ENCODE data around the gene SLC10A7.

SLC10A7 gene

DNA sequence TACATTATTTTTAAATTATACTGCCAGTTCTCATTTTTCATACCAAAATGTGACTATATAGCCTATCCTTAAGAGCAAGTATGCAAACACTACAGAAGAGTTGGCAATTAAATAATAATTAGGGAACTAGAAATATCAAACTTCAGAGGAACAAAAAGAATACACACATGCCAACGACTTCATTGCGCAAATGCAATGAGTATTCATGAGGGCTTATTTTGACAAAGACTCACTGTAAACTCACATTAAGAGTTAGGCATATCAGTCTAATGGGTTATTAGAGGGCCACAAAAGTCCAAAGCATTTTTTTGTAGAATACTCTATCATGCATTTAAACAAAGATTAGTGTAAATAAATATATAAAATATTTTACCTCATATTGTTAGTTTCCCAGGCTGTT, 31.6 kb downstream of the SLC10A7 start:
- no peak for DNase-seq

DNA sequence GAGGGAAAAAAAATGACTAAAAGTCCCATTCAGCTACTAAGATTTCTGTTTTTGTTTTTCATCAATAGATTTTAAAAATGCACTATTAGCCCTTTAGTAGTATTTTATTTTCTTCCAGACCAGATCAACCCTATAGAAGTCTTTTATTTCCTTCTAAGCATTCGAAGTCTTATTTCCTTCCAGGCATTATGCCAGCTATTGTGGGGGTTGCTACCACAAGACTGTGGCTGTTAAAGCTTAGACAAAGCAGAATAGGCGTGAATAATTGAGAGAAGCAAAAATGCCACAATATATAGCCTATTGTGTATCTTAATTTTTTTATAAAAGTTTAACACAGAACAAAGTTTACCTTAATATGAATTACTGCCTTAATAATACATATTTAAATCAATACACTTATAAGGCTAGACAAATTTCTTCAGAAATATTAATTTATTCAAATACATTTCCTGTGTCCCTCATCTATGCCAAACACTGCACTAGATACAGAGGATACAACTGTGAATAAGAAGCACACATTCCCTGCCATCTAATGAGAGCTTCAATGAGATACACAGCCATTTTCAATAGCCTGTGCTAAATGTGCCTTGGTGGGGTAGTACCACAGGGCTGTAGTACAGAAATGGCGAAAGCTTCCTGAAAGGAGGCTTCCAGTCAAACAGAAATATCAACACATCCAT, 33.1 kb downstream of the SLC10A7 start:
- DNase-seq: no peak

DNA sequence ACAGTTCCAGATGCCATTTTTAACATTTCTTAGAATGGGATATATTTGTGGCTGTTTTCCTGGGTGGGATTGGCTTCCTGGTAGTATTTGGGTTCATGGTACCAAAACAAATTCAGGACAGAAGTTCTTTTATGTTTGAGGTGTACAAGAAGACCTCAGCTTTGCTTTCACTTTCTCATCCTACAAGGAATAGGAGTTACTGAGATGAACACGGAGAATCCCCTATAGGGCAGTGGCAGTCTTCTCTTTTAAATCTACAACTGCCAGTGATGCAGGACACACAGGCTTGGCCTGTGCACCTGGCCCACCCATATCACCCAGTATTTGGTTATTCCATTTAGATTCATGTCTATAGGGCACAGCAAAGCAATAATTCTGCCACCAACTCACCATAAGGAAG, 35.2 kb downstream of the SLC10A7 start:
- peak; percentile 15 for DNase-seq

DNA sequence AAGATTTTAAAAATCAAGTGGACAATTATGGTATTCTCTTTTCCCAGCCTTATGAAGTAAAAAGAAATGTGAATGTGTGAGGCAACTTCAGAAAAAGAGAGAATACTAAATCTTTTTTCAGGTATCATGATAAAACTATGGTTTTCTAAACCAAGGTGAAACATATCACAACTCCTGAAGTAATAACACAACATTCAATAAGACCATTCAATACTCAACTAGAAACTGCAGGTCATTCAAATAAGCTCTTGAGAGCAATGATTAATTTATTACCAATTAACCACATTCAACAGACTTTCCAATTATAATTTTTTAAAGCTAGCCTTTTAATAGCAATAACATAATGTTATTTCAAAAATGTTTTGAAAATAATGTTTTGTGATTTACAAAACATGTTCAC, 35.8 kb downstream of the SLC10A7 start:
- DNase-seq: peak; percentile 28

DNA sequence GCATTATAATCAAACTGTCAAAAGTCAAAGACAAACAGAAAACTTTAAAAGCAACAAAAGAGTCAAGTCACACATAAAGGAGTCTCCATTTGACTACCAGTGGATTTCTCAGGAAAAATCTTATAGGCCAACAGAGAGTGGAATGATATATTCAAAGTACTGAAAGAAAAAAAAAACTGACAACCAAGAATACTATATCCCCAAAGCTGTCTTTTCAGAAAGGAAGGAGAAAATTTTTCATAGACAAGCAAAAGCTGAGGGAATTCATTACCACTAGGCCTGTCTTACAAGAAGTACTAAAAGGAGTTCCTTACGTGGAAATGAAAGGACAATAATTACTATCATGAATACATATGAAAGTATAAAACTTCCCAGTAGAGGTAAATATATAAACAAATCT, 39.0 kb downstream of the SLC10A7 start:
- DNase-seq: no peak

DNA sequence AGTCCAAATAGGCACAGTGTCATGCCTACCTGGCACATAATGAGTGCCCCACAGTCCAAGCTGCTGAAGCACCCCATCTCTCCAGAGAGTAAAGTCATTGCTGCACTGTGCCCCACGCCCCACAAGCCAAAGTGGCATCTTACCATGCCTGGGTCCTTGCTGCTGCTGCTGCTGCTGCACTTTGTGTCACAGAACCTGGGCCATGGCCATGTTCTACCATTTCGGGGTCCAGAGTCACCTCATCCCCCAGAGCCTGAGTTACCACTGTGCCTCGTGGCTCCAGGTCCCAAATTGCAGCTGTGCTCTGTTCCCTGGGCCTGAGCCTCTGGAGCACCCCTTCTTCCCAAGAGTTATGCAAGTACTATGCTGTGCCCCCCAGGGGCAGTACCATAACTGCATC, 40.5 kb downstream of the SLC10A7 start:
- DNase-seq: no peak

DNA sequence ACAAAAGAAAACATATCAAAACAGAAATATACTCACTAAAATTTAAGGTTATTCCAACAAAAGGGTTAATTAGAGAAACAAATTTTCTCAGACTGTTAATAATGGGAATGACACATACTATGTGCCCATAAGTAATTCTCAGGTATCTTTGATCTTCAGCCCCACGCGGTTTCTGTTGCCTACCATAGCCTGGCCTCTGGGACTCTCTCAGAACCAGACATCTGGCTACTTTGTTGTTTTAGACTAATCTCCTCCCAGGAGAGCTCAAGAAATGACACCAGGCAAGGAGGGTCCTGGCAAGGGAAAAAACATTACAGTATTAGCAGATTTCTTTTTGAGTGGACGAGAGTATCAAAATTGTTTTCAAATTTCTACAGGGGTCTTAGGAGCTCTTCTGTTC, 43.7 kb downstream of the SLC10A7 start:
- no peak for DNase-seq

DNA sequence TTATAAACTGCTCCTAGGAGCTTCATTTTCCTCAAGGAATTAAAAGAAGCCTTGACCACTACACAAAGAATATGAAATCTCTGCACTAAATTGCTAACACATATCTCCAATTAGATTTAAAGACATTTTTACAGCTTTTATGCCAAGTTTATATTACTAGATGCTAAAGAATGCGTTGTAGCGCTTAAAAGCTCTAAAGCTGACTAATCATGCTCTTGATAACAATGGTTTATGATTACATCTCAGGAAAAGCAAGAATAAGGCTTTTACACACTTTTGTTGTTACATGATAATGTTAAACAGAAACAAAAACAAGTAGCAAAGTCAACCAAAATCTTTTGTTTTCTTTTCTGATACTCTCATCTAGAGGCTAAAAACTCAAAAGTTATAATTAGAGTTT, 44.7 kb downstream of the SLC10A7 start:
- DNase-seq: no peak

DNA sequence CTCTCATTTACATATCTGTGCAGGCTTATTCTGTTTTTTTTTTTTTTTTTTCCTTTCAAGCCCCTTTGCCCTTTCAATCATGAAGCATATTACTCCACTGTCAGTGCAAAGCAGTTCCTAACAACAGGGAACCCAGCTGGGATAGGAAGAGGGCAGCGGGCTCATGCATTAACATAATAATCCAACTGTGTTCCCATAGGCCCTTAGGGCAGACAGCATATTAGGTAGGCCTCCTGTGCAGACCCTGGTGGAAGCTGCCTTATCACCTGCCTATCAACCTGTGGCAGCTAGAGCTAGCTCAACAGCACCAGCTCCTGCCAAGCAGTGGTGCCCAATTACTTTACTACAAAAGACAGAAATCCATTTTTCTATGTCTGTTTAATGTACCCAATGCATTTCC, 49.3 kb downstream of the SLC10A7 start:
- no peak for DNase-seq

DNA sequence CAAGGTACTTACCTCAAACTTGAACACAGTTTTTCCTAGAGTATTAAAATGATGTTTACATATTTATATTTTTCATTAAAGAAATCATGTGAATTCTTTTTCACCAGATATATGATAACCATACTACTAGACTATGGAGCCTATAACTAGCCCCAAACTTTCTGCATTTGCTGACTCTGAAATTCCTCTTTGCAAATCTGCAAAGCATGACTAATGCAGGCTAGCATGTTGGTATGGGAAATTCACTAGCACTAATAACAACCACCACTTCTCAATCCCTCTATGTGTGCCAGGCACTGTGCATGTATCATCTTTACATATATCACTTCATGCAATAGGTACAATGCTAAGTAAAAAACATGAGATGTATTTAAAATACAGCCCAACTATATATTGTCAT, 51.1 kb downstream of the SLC10A7 start:
- no peak for DNase-seq

DNA sequence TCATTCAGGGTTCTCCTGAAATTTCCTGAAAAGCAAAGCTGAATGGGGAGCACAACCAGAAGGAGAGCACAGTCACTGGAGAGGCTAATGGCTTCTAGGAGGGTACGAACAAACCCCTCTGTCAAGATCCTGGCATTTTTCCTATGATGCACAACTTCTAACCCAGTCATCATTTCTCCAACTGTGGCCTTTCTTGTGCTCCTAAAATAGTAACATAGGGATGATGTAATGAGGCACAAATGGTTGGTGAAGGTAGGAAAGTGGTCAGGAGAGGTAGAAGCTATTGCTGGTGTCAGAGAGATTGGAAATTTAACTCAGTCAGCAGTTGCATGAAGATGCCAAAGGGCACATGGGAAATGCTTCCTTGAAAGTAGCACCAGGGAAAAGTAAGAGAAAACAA, 52.7 kb downstream of the SLC10A7 start:
- DNase-seq: no peak

DNA sequence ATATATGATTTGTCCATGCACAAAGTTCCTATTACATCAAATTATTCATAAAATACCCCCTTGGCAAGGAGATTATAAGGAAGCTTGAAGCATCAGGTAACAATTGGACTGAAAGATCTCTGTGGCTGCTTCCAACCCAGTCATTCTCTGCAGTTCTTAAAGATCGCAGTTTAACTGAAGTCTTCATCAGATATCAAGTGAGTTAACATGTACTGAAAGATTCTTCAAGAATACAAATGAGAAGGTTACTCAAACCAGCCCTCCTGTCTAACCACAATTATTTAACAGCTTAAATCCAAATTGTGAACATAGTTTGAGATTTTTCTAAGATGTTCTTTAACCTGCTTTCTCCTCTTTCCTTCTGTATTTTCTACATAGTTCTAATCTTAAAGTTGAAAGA, 56.1 kb downstream of the SLC10A7 start:
- peak; percentile 44 for DNase-seq

DNA sequence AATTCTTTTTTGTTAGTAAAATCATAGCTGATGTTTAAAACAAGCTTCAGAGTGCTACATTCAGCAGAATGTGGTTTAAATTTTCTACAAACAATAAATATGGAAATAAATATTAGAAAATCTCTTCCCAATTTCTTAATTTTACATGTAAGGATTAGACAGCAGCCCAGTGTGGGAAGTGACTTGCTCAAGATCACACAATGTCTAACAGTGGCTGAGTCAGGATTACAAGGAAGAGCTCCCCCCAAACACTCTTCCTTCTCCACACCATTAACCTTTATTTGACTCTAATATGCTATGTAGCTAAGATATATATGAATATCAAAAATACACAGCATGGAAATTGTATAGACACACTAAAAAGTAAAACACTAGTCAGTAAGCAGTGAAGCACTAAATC, 59.5 kb downstream of the SLC10A7 start:
- no peak for DNase-seq

DNA sequence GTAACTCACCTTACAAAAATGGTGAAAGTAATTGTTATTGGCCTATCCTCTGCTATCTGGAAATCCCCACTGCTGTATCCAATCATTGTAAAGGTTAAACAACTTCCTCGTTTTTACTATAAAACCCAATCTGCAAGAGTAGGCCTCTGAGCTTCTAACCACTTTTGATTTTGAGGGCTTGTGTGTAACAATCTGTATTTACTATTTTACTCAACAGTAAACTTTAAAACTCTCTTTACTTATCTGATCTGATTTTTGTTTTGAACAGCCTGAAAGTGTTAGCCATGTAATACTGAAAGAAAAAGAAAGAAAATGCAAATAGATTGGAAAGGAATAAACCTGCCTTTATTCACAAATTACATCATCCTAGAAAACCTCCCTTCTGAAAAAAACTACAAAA, 63.1 kb downstream of the SLC10A7 start:
- peak; percentile 79 for DNase-seq

DNA sequence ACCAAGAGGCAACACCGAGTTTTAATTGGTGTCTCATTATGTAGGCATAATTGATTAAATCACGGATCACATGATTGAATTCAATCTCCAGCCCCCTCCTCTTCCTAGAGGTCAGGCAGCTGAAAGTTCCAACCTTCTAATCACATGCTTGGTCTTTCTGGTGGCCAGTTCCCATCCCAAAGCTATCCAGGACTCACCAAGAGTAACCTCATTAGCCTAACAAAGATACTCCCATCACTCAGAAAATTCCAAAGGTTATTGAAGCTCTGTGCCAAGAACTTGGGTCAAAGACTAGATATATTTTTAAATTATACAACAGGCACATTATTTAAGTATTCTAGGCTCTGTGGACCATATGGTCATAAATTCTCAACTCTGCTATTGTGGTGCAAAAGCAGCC, 65.1 kb downstream of the SLC10A7 start:
- no peak for DNase-seq

DNA sequence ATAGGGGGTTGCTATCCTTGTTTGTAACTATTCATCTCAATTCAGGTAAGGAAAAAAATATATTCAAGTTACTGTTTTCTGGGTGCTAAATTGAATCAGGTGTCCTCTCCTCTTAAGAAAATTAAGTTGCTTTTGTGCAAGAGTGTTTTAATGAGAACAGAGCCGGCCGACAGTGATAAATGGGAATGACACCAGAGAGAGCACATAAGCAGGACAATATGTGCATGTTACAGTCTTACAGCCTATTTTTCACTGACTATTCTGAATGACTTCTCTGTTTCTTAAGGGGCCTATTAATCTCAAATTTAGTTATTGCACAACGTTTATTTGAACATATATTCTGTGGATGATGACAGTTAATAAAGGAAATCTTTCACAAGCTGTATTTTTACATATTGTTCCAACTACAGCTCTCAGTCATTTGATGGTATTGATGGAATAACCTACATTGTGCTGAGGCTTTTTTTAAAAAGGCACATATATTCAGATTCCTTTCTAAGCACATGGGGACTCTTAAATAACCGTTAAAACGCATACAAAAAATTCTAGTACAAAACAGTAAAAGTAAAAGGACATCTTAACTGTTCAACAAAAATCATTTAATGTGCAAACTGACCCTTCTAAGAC, 68.4 kb downstream of the SLC10A7 start:
- DNase-seq: no peak

DNA sequence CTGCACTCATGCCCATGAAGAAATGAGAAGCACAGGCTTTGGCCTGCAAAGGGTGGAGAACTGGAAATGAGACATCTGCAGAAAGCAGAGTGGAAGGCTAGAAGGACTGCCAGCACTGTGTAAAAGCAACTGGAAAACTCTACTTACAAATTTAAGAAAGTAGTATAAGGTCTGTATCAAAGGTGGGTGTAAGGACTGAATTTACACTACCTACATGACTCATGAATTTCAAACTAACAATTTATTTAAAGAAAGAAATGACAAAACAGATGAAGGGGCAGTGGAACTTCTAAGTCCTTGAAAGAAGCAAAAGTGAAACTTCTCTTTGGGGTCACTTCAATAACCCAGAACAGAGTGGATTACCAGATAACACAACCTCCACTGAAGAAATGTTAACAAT, 71.2 kb downstream of the SLC10A7 start:
- peak; percentile 16 for DNase-seq

DNA sequence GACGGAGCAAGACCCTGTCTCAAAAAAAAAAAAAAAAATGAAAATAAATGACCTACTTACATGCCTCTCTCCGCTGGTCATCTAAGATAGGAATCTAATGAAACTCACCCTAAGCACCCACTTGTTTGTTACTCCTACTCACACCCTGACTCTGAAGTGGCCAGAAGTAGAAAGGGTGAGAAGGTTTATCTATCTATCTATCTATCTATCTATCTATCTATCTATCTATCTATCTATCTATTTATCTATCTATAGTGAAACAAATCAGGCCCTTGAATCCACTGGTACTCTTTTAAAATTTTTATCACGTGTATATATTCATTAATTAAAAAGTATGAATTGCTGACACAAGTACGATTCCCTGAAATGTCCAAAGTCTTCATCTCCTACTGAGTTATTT, 75.2 kb downstream of the SLC10A7 start:
- no peak for DNase-seq

DNA sequence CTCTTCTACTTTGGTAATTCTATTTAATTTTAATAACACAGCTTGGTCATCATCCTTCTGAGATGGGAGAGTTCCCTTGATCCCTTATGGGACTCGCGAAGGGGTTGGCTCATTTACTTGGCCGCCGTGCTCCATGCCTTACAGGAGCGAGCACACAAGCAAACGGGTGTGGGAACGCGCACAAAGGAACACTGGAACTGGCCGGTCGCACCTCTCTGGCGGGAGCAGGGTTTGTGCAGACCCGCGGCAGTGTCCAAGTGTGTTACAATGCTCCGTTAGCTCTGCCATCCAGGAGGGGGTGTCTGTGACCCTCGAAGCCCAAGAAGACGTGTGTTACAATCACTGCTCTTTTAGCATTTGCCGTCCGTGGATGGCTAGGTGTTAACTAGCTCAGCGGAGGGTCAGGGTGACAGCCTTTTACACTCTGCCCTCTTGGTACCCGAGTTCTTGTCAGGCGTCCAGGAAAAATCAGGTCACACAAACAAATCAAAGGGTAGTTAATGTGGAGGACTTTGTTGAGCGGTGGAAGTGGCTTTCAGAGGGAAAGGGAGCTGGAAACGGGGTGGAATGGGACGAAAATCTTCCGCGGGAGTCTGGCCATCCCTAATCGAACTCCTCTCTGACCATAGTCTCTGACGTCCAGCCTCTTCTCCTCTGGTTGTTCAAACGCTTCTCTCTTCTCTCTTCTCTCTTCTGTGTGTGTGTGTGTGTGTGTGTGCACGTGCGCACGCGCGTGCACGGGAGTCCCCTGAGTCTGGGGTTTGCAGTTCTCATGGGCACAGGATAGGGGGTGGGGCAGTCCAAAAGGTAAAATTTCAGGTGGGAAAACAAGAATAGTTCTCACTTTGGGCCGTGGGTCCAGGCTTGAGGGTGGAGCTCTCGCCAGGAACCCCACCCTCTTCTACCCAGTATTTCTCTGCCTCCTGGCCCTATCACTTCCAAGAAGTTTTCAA, 76.3 kb downstream of the SLC10A7 start:
- no peak for DNase-seq

DNA sequence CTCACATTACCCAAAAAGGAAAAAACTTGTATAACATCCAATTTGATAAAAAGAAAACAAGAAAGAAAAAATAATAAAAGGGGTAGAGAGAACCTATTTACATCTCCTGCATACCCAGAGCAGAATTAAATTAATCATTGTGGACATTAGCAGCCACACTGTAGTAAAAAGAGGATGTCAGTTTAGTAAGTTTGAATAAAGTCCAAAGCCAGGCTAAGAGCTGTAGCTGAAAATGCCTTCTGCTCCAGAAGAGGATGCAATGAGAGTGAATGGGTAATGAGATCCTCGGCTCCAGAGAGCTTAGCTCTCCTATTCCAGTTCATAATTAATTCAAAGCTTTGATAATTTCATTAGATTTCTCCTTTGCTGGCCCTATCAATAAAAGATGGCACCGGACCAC, 78.2 kb downstream of the SLC10A7 start:
- no peak for DNase-seq

DNA sequence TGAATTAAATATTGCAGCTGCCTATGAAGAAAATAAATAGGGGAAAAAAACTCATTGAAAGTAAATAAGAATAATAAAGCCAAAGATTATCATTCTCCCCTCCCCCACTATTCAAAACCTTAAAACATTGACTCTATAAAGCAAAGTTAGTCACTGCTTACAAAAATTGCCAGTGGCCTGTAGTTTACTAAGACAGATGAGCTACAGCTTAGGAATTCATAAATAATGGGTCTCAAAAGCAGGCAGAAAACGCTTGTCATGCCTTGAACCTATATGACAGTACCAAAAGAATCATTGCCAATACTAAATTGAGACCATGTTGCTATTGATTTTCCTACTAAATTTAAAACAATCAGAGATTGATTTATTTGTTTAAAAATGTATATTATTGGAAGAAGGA, 78.9 kb downstream of the SLC10A7 start:
- DNase-seq: no peak

DNA sequence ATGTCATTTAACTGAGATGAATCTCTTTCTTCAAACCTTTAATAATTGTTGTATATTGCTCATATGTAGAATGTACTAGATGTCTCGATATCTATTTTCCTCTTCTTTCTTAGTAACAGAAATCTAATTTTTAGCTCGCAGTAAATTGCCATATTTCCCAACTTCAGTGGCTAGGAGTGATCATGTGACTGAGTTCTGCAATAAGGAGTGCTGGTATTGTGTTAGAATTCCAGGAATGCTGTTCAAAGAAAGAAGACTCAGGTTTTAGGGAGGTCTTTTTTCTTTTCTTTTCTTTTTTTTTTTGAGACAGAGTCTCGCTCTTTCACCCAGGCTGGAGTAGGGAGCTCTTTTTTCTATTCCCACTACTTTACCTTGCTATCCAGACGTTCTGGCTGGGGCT, 81.7 kb downstream of the SLC10A7 start:
- no peak for DNase-seq

DNA sequence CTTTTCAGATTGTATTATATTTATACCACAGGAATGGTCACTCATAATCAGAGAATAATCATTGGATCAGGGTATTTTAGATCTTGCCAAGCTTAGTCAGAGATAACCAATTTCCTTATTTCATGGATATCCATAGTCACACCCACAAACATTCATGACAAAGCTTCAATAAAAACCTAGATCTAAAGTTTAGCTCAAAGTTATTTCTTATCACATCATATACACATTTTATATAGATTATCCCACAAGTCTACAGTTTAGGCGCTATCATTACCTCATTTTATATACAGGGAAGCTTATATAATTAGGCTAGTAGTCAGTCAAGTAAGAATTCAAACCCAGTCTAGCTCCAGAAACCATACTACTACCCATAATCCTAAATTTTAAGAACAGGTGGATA, 82.3 kb downstream of the SLC10A7 start:
- no peak for DNase-seq

DNA sequence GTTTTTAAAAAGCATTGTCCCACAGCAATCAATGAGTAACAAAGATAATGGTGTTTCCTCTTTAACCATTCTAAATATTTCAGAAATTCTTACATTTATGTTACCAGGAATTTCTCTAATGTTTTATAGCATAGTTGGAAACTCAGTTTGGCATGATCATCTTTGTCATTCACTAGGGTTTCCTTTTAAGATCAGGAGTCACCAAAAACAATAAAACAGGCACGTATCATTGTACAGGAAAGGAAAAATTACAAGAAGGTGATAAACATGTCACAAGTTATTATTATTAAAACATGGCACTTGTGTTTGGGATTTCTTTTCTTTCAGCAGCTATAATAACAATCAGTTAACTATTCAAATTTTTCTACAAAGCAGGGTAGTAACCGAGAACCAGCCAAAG, 84.0 kb downstream of the SLC10A7 start:
- no peak for DNase-seq

Measured in activated CD4-positive, alpha-beta T cell treated with anti-CD3 and anti-CD28 coated beads, Interleukin-2, Interleukin-6, amounts not matched to agents 100 ng/mL and 50 ng/mL, durations not matched to agents 16 hours and 8 hours (primary cell).